LNCAP (cell line): Measurements from ENCODE around the gene NXPH3.

Source experiments
- CTCF ChIP-seq: fragments of 450-650 bp; IDR thresholded peaks from 2 replicates; pipeline ENCODE4 v1.5.1; 2017; ENCODE audit warnings: mild to moderate bottlenecking

NXPH3 gene

GRCh38 chr17:49576088-49576916, 631 bp downstream of the NXPH3 start:
- TF ChIP-seq CTCF = no peak

- no peak for TF ChIP-seq CTCF
Measured at GRCh38 chr17:49576917-49577649, 1.4 kb downstream of the NXPH3 start.

- TF ChIP-seq CTCF = no peak
Measured at GRCh38 chr17:49577650-49577934, 1.9 kb downstream of the NXPH3 start.

GRCh38 chr17:49577963-49578362, 2.3 kb downstream of the NXPH3 start:
- TF ChIP-seq CTCF = no peak

GRCh38 chr17:49578414-49578813, 2.7 kb downstream of the NXPH3 start:
- TF ChIP-seq CTCF = no peak

DNA sequence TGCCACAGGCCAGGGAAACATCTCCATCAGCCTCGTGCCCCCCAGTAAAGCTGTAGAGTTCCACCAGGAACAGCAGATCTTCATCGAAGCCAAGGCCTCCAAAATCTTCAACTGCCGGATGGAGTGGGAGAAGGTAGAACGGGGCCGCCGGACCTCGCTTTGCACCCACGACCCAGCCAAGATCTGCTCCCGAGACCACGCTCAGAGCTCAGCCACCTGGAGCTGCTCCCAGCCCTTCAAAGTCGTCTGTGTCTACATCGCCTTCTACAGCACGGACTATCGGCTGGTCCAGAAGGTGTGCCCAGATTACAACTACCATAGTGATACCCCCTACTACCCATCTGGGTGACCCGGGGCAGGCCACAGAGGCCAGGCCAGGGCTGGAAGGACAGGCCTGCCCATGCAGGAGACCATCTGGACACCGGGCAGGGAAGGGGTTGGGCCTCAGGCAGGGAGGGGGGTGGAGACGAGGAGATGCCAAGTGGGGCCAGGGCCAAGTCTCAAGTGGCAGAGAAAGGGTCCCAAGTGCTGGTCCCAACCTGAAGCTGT, 3.4 kb downstream of the NXPH3 start:
- TF ChIP-seq CTCF = no peak

DNA sequence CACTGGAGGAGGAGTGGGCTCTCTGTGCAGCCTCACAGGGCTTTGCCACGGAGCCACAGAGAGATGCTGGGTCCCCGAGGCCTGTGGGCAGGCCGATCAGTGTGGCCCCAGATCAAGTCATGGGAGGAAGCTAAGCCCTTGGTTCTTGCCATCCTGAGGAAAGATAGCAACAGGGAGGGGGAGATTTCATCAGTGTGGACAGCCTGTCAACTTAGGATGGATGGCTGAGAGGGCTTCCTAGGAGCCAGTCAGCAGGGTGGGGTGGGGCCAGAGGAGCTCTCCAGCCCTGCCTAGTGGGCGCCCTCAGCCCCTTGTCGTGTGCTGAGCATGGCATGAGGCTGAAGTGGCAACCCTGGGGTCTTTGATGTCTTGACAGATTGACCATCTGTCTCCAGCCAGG, 3.9 kb downstream of the NXPH3 start:
- TF ChIP-seq CTCF = no peak
